Prostate gland (tissue), 2 donors: ENCODE results near the gene AICDA.

Source experiments
- CTCF ChIP-seq, 4 experiments: fragments of 200-600 bp in 2 of 4; fragments of 450-650 bp in 2 of 4; sonication (generic) in 2 of 4; IDR thresholded peaks; 1 replicate in 3 of 4; 2 replicates in 1 of 4; pipeline ENCODE4 v1.5.1; 2016 to 2019; ENCODE audit warnings: antibody characterized with exemption in 4 of 4, mild to moderate bottlenecking in 2 of 4, moderate library complexity in 2 of 4
- POLR2A ChIP-seq: fragments of 450-650 bp; IDR thresholded peaks from one replicate; pipeline ENCODE4 v1.6.1; 2016; ENCODE audit warnings: antibody characterized with exemption, mild to moderate bottlenecking
- POLR2AphosphoS5 ChIP-seq: sonication (generic); formaldehyde crosslinking; IDR thresholded peaks from one replicate; pipeline ENCODE4 v1.6.1; 2017; ENCODE audit warnings: antibody characterized with exemption

- TF ChIP-seq POLR2A: no peak
- TF ChIP-seq POLR2AphosphoS5: no peak
- TF ChIP-seq CTCF (IDR thresholded peaks at IDR 0.05): no peak
Observed at GRCh38 chr12:8644345-8645248, 31.9 kb upstream of the AICDA start.
